ENCODE data around the gene RCBTB2.

RCBTB2 gene

DNA sequence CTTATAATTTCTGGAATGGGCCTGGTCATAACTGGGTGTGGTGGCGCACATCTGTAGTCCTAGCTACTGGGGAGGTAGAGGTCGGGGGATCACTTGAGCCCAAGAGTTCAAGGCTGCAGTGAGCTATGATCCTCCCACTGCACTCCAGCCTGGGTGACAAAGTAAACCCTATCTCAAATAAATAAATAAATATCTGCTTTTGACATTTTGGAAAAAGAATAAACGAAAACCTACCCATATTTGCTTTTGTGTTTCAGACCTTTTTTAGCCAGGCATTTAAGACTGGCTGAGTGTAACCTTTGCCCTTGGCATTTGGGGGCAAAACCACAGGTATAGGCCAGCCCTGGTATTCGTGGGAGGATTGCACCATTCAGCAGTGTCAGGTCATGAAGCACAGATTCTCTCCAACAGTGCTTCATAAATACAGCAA is 14.8 kb upstream of the RCBTB2 start:
- Histone ChIP-seq H3K4me3 (no peak overlapping the region), H3K9ac (no peak overlapping the region), H3K9me3 (peaks cover 40% of the 10 kb centered on the region), H3K36me3 (0 out of 2 replicates have a peak, but pooled peaks cover 5% of the 10 kb centered on the region), H4K20me1 (no peaks in the 10 kb centered on the region), H3K27ac (no peak overlapping the region), H3K4me1 (peaks cover 33% of the 10 kb centered on the region), H3K27me3 (no peaks in the 10 kb centered on the region), H3K4me2 (no peak overlapping the region)
- TF ChIP-seq Cebpa-rat (IDR thresholded peaks at IDR 0.05), result no peak

- no peak overlapping the region for H3K9ac ChIP-seq
- no peaks in the 10 kb centered on the region for H3K27me3 ChIP-seq
- H4K20me1 ChIP-seq, result no peaks in the 10 kb centered on the region
- H3K4me1 ChIP-seq, result peaks cover 42% of the 10 kb centered on the region
- peaks cover 19% of the 10 kb centered on the region for H3K9me3 ChIP-seq
- H3K27ac ChIP-seq, result no peak overlapping the region
- no peak for TF ChIP-seq Cebpa-rat (IDR thresholded peaks at IDR 0.05)
- no peak overlapping the region for H3K4me3 ChIP-seq
- peak overlapping the region; percentile 49 for H3K4me2 ChIP-seq
- H3K36me3 ChIP-seq, result 0 out of 2 replicates have a peak, but pooled peaks cover 3% of the 10 kb centered on the region
Measured at GRCh38 chr13:48545608-48546007, 12.7 kb upstream of the RCBTB2 start.

DNA sequence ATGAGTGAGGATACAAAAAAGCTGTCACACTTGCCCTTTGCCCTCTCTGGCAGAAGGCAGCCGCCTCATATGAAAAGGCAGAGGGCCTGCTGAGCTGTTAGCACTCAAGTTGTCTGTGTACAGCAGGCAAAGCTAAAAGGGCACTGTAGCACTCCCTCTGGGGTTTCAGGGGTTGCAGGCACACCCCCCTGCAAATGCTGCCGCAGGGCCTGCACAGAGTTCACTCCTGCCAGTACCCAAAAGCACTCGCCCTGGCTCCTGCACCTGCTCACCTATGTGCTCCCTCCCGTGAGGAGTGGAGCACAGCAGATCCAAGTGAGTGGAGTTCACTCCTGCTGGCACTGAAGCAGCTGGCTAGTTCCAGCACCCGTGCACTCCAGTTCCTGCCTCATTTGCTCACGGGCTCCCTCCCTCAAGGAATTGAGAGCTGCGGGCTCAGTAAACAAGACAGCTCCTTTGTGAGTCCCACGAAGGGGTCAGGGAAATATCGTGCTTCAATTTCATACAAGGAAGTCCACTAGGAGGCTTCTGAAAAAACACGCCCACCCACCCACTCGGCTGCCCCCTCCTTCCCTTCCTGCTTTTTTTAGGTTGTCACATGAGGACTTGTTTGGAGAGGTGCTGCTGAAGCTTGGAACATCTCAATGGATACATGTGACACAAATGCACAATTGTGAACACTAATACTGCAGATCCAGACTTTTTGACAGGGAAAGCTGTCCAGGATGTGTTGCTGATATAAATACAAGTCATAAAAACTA is 9.9 kb upstream of the RCBTB2 start:
- no peaks in the 10 kb centered on the region for H4K20me1 ChIP-seq
- no peaks in the 10 kb centered on the region for H3K27me3 ChIP-seq
- H3K27ac ChIP-seq, result peak overlapping the region; percentile 54
- H3K4me1 ChIP-seq, result peaks cover 42% of the 10 kb centered on the region
- peak overlapping the region; percentile 22; the same call in 1 of the 2 replicates for H3K9ac ChIP-seq
- peak overlapping the region; percentile 9; the same call in 1 of the 2 replicates for H3K4me3 ChIP-seq
- no peaks in the 10 kb centered on the region for H3K9me3 ChIP-seq
- peak overlapping the region; percentile 71 for H3K4me2 ChIP-seq
- TF ChIP-seq Cebpa-rat (IDR thresholded peaks at IDR 0.05), result no peak
- no peaks in the 10 kb centered on the region for H3K36me3 ChIP-seq

DNA sequence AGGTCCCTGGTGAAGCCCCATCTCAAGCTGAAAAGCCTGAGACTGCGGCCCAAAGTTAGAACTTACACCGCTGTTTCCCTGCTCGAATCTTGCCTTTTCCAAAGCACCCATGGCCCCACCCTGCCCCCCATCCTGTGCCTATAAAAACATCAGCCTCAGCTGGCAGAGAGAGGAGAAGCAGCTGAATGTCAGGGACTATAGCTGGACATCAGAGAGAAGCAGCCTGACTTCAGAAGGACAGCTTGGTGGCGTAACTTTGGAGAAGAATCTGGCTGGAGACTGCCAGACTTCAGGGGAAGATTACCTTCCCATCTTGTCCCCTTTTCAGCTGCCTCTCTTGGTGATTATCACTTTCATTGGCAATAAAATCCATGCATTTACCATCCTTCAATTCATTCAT is 9.3 kb upstream of the RCBTB2 start:
- Histone ChIP-seq H3K4me2 (peak overlapping the region; percentile 71), H3K9ac (peak overlapping the region; percentile 22; the same call in 1 of the 2 replicates), H3K9me3 (peaks cover 4% of the 10 kb centered on the region; the same call in 1 of the 2 replicates), H3K4me3 (no peak overlapping the region), H3K27me3 (no peaks in the 10 kb centered on the region), H3K27ac (peak overlapping the region; percentile 54), H4K20me1 (no peaks in the 10 kb centered on the region), H3K4me1 (peaks cover 42% of the 10 kb centered on the region), H3K36me3 (no peaks in the 10 kb centered on the region)
- no peak for TF ChIP-seq Cebpa-rat (IDR thresholded peaks at IDR 0.05)

DNA sequence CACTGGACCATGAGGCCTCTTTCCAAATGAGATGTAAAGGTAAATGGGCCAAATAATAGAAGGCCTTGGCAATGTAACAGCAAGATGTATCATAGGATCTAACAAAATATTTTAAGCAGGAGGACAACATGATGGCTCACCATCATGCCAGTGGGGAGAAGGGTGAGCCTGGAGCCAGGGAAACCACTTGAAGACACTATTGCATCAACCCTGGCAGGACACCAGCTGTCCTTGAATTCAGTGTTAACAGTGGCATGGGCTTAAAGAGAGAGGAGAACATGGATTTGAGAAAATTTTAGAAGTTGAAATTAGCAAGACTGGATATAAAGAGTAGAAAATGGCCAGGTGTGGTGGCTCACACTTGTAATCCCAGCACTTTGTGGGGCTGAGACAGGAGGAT is 6.7 kb upstream of the RCBTB2 start:
- H3K27me3 ChIP-seq, result no peaks in the 10 kb centered on the region
- H3K4me1 ChIP-seq, result peaks cover 35% of the 10 kb centered on the region
- no peak for TF ChIP-seq Cebpa-rat (IDR thresholded peaks at IDR 0.05)
- H4K20me1 ChIP-seq, result no peaks in the 10 kb centered on the region
- no peak overlapping the region for H3K9ac ChIP-seq
- H3K27ac ChIP-seq, result no peak overlapping the region
- no peak overlapping the region for H3K4me2 ChIP-seq
- no peaks in the 10 kb centered on the region for H3K36me3 ChIP-seq
- H3K4me3 ChIP-seq, result no peak overlapping the region
- H3K9me3 ChIP-seq, result peaks cover 11% of the 10 kb centered on the region

DNA sequence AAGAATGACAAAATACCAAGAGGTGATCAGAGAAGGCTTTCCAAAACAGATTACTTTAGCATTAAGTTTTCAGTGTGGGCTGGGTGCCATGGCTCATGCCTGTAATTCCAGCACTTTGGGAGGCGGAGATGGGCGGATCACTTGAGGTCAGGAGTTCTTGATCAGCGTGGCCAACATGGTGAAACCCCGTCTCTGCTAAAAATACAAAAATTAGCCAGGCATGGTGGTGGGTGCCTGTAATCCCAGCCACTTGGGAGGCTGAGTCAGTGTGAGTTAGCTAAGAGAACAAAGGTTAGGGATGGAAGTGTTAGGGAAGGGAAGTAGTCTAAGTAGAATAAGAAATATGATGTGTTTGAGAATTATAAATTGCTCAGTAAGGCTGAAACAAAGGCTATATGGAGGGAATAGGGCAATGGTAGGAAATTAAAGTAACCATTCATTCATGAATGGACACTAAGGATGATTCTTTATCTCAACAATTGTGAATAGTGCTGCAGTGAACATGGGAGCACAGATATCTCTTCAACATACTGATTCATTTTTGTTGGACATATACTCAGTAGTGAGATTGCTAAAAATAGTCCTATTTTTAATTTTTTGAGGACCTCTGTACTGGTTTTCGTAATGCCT is 3.9 kb upstream of the RCBTB2 start:
- Histone ChIP-seq H3K4me3 (no peak overlapping the region), H3K27me3 (no peaks in the 10 kb centered on the region), H3K27ac (no peak overlapping the region), H3K9me3 (peaks cover 11% of the 10 kb centered on the region), H3K36me3 (no peaks in the 10 kb centered on the region), H3K4me2 (no peak overlapping the region), H3K9ac (no peak overlapping the region), H4K20me1 (no peaks in the 10 kb centered on the region), H3K4me1 (peaks cover 23% of the 10 kb centered on the region)
- TF ChIP-seq Cebpa-rat (IDR thresholded peaks at IDR 0.05), result no peak

GRCh38 chr13:48535766-48536165 is 2.9 kb upstream of the RCBTB2 start:
- H3K4me2 ChIP-seq, result no peak overlapping the region
- no peaks in the 10 kb centered on the region for H3K27me3 ChIP-seq
- no peak overlapping the region for H3K4me3 ChIP-seq
- no peaks in the 10 kb centered on the region for H3K36me3 ChIP-seq
- H3K9ac ChIP-seq, result no peak overlapping the region
- H4K20me1 ChIP-seq, result no peaks in the 10 kb centered on the region
- peaks cover 33% of the 10 kb centered on the region for H3K4me1 ChIP-seq
- peaks cover 11% of the 10 kb centered on the region for H3K9me3 ChIP-seq
- no peak for TF ChIP-seq Cebpa-rat (IDR thresholded peaks at IDR 0.05)
- H3K27ac ChIP-seq, result no peak overlapping the region

- H3K4me3 ChIP-seq, result no peak overlapping the region
- H4K20me1 ChIP-seq, result no peaks in the 10 kb centered on the region
- H3K27me3 ChIP-seq, result no peaks in the 10 kb centered on the region
- peaks cover 11% of the 10 kb centered on the region for H3K9me3 ChIP-seq
- H3K9ac ChIP-seq, result no peak overlapping the region
- TF ChIP-seq Cebpa-rat (IDR thresholded peaks at IDR 0.05), result peak; percentile 86
- peaks cover 40% of the 10 kb centered on the region for H3K4me1 ChIP-seq
- H3K36me3 ChIP-seq, result no peaks in the 10 kb centered on the region
- H3K4me2 ChIP-seq, result peak overlapping the region; percentile 84; the same call in 1 of the 2 replicates
- no peak overlapping the region for H3K27ac ChIP-seq
Measured at GRCh38 chr13:48534911-48535501, 2.1 kb upstream of the RCBTB2 start.

GRCh38 chr13:48533961-48534600 is 1.2 kb upstream of the RCBTB2 start:
- peak overlapping the region; percentile 89 for H3K27ac ChIP-seq
- no peaks in the 10 kb centered on the region for H3K27me3 ChIP-seq
- TF ChIP-seq Cebpa-rat (IDR thresholded peaks at IDR 0.05), result no peak
- peak overlapping the region; percentile 75 for H3K4me3 ChIP-seq
- H3K9ac ChIP-seq, result peak overlapping the region; percentile 91
- H4K20me1 ChIP-seq, result no peaks in the 10 kb centered on the region
- H3K4me1 ChIP-seq, result peaks cover 44% of the 10 kb centered on the region
- H3K9me3 ChIP-seq, result peaks cover 11% of the 10 kb centered on the region
- no peaks in the 10 kb centered on the region for H3K36me3 ChIP-seq
- H3K4me2 ChIP-seq, result peak overlapping the region; percentile 84

DNA sequence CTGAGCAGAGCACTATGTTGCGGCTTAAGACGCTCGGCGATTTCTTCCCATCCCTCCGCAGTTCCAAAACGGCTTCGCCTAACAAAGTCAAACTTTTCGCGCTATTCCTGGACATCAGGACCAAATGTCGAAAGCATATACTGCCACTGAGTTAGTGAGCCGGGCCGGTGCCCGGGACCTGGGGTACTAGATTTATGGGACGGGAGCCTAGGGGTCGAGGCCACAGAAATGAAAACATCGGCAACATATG is 699 bp downstream of the RCBTB2 start:
- no peak for TF ChIP-seq Cebpa-rat (IDR thresholded peaks at IDR 0.05)
- peak overlapping the region; percentile 88 for H3K4me2 ChIP-seq
- H4K20me1 ChIP-seq, result no peaks in the 10 kb centered on the region
- no peaks in the 10 kb centered on the region for H3K36me3 ChIP-seq
- H3K4me3 ChIP-seq, result peak overlapping the region; percentile 75
- peak overlapping the region; percentile 89 for H3K27ac ChIP-seq
- peaks cover 61% of the 10 kb centered on the region for H3K4me1 ChIP-seq
- no peaks in the 10 kb centered on the region for H3K27me3 ChIP-seq
- peaks cover 8% of the 10 kb centered on the region for H3K9me3 ChIP-seq
- H3K9ac ChIP-seq, result peak overlapping the region; percentile 91
